NCI-H1436 treated with DMSO at 0.1 percent for 48 hours (cell line): Measurements from ENCODE around the gene PPFIA3.
"Not testable (repeated sequence)": the region's sequence is repeated elsewhere in the genome, so short reads cannot be mapped to it uniquely, and the experiment has no call there.

Experiments
- DNase-seq: peaks from one replicate; lab custom pipeline; 2025; lab: John Stamatoyannopoulos, UW

PPFIA3 gene

DNA sequence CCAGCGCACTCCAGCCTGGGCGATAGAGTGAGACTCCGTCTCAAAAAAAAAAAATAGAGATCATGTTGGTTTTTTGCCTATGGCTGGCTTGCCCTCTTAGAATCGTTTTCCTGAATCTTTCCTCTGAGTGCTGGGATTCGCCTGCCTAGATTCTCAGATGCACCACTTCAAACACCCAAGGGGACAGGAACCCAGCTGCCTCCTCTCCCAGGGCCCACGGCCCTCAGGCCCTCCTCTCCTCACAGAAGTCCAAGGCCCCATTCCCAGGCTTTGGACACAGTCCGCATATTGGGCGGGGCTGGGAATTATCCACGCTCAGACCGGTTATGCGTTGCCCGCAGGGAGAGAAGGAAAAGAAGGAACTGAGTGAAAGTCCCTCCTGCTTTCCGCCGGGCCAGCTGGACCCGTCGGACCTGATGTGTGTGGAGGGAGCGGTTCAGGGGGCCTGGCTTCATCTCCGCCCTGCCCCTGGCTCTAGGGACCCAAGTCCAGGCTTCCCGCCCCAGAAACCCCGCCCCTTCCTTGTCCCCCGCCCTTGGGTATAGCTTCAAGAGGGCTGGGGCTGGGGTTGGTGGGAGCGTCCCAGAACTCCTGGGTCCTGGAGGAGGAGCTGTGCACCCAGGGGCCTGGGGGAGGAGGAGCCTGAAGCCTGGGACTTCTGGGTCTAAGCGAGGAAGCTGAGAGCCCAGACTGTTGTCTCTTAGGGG, 5.8 kb downstream of the PPFIA3 start:
- DNase-seq: no peak

DNA sequence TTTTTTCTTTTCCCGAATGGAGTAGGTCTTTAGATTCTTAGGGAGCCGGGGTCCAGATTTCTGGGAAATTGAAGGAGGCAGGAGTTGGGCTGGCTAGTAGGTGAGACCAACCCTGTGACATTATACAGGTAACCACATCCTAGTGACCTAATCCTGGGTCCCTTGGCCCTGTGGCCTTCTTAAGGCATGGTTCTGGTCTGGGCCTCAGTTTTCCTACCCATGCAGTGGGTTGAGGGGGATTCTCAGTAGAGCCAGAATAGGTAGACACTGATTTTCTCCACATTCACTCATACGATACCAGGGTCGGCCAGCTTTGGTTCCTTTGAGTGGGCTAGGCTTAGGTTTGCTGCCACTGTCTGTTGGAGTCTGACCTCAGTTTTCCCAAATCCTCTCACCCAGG, 7.2 kb downstream of the PPFIA3 start:
- no peak for DNase-seq

DNA sequence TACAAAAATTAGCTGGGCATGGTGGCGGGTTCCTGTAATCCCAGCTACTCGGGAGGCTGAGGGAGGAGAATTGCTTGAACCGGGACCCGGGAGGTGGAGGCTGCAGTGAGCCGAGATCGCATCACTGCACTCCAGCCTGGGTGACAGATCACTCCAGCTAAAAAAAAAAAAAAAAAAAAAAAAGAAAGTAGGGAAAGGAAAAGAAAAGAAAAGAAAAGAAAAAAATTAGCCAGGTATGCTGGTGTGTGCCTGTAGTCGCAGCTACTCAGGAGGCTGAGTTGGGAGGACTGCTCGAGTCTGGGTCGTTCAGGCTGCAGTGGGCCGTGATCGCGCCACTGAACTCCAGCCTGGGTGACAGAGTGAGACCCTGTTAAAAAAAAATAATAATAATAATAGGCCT, 7.9 kb downstream of the PPFIA3 start:
- not testable (repeated sequence) for DNase-seq

DNA sequence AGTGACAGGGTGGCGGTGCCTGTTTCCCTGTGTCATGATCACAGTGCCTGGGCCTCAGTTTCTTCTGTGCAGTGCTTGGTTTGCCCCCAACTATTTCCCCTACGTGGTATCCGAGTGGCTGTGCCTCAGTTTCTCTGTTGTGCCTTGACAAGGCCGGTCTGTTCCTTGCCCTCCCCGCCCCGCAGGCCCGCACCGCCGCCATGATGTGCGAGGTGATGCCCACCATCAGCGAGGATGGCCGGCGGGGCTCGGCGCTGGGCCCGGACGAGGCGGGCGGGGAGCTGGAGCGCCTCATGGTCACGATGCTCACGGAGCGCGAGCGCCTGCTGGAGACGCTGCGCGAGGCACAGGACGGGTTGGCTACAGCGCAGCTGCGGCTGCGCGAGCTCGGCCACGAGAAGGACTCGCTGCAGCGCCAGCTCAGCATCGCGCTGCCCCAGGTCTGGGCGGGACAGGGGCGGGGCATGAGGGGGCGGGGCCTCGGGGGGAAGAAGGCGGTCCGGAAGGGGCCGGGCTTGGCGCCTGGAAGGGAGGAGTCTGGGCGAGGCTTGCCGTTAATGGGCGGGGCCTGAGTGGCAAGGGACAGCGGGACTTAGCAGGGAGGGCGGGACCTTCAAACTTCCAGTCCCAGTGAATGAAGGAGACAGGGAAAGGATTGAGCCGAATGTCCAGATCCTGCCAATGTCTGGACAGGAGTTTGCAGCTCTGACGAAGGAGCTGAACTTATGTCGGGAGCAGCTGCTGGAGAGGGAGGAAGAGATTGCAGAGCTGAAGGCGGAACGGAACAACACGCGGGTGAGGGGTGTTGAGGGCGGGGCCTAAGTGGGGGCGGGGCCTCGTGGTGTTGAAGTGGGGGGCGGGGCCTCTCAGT, 8.6 kb downstream of the PPFIA3 start:
- no peak for DNase-seq

DNA sequence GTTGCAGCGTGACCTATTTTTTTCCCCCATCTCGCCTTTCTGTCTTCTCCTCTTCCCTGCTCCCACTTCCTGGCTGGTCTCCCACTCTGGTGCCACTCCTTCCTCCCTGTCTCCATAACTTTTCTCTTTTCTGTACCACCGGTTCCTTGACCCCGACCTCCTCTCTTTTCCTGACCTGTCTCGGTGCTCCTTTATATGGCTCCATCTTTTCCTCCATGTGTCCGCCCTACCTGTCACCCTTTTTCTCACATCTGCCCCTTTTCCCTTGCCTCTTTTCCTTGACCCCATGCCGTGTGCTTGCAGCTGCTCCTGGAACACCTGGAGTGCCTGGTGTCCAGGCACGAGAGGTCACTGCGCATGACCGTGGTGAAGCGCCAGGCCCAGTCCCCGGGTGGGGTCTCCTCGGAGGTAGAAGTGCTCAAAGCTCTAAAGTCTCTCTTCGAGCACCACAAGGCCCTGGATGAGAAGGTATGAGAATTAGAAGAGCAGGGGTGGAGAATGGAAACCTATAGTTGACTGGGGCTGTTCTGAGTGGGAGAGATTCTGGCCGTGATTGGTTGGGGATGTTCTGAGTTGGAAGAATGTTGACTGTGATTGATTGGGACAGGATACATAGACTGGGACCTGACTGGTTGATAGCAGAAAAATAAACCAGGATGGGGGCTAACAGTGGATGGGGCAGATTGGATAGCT, 9.3 kb downstream of the PPFIA3 start:
- no peak for DNase-seq

DNA sequence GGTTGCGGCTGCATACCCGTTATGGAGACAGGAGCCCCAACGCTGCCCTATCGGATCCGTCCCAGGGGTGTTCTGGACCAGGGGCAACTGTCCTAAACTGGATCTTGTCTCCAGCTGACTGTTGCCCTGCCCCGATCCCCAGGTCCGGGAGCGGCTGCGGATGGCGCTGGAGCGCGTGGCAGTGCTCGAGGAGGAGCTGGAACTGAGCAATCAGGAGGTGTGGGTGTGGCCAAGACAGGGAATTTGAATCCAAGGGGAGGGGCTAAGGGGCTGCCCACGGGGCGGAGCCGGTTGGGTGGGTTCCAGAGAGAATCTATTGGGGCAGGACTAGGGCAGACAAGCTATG, 9.9 kb downstream of the PPFIA3 start:
- no peak for DNase-seq

DNA sequence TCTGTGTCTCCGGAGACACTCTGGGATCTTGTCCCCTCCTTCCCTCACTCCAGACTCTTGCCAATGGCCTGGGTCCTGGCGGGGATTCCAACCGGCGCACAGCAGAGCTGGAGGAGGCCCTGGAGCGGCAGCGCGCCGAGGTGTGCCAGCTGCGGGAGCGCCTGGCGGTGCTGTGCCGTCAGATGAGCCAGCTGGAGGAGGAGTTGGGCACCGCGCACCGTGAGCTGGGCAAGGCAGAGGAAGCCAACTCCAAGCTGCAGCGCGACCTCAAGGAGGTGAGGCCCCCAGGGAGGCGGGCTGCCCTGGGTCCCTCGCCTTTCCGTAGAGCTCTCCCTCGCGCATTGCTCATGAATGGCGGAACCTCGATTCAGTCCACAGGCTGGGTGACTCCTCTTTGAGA, 11.0 kb downstream of the PPFIA3 start:
- DNase-seq: no peak

DNA sequence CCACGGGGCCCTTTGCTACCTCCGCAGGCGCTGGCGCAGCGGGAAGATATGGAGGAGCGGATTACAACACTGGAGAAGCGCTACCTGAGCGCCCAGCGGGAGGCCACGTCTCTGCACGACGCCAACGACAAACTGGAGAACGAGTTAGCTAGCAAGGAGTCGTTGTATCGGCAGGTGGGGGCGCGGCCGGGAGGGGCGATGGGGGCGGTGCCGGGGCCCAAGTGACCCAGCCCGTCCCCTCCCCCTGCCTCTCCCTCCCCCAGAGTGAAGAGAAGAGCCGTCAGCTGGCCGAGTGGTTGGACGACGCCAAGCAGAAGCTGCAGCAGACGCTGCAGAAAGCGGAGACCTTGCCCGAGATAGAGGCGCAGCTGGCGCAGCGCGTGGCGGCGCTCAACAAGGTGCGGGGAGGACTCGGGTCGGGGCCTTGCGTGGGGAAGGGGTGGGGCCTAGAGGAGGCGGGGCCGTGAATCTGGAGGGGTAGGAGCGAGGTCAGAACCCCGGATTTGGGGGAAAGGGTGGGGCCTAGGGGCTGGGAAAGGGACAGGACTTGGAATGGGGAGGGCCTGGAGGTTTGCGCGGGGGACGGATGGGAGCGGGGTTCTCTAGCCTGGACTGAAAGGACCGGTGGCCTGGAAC, 13.7 kb downstream of the PPFIA3 start:
- no peak for DNase-seq

DNA sequence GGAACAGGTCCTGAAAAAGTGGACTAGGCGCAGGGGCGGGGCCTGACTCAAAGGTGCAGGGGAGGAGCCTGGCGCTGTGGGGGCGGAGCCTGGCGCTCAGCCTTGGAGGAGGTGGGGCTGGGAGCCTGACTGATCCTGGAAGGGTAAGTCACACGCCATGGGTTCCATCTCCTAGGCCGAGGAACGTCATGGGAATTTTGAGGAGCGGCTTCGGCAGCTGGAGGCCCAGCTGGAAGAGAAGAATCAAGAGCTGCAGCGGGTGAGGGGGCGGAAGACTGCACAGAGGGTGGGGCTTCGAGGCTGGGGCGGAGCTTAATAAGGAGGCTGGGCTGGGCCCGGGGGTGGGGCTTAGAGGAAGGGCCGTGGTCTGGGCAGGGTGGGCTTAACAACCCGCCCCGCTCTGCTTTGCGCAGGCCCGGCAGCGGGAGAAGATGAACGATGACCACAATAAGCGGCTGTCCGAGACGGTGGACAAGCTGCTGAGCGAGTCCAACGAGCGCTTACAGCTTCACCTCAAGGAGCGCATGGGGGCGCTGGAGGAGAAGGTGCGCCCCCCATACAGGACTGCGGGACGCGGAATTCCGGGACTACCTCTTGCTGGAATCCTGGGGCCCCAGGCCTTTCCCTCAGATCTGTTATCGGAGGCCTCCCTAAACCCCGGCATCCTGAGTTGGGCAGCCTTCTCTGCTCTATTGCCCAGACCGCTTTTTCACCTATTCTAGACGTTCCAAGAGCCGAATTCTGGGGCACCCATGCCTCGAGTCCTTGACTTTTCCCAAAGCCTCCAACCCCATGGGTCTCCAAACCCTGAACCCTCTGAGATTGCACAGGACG, 14.5 kb downstream of the PPFIA3 start:
- DNase-seq: no peak

DNA sequence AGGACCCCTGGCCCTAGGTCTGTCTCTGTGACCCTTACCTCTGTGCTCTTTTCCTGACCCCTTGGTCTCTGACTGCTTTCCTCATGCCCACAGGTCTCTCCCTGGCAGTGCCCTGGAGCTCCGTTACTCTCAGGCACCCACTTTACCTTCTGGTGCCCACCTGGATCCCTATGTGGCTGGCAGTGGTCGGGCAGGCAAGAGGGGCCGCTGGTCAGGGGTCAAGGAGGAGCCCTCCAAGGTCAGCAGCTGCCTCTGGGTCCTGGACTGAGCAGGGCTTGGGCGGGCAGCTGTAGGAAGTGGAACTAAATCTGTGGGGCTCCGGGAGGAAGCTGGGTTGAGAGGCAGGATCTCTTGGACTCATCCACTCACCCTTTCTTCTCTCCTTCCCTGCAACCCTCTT, 16.3 kb downstream of the PPFIA3 start:
- DNase-seq: no peak

DNA sequence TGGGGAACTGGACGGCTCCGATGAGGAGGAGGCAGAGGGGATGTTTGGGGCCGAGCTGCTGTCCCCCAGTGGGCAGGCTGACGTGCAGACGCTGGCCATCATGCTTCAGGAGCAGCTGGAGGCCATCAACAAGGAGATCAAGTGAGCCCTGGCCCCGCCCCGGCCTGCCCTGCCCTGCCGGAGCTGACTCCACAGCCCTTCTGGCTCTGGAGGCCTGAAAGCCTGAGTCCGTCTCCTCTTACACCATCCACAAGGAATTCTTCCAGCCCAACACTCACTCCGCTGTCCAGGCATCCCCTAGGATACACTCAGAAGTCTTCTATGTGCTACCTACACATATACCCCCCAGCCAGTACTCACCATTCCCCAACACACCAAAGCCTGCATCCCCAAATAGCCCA, 17.4 kb downstream of the PPFIA3 start:
- no peak for DNase-seq

DNA sequence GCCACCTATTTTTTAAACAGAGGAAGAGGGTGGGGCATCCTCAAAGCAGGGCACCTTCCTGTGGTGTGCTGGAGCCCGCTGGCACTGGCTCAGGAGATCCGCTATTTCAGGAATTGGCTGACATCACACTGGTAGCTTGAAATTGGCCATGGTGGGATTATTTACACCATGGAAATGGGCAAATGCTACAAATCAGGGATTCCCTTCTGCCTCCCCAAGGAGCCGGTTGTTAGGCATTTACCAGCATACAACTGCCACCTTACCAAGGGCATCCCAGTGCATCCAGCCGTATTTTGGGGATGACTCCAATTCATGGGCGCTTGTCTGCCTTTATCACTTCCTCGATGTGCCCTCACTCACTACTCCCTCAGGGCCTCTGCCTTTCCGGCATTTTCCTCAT, 21.6 kb downstream of the PPFIA3 start:
- no peak for DNase-seq

DNA sequence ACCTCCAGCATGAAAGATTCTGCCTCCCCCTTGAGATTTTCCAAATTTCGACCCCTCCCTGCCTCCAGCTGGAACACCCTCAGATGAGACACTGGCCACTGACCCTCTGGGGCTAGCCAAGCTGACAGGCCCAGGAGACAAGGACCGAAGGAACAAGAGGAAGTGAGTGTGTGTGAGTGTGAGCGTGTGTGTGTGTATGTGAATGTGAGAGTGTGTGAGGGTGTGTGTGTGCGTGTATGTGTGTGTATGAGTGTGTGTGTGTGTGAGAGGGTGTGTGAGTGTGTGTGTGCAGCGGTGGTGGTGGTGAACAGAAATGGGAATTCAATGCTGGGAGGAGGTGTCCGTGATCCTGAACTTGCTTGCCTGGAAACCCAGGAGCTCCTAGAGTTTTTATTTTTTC, 22.0 kb downstream of the PPFIA3 start:
- no peak for DNase-seq

DNA sequence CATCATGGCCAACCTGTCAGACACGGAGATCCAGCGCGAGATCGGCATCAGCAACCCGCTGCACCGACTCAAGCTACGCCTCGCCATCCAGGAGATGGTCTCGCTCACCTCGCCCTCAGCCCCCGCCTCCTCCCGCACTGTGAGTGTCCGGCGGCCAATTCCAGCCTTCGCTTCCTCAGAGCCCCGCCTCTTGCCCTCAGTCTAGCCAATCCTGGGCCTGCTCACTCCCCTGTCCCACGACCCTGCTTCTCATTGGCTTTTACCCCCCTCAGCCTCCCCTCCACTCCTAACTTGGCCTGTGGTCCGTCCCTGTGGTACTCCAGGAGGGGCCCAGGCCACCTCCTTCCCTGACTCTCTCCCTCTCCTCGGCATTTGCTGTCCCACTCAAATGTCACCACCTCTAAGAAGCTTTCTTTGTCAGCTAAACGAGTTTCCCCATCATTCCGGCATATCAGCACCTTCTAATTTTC, 23.6 kb downstream of the PPFIA3 start:
- DNase-seq: no peak

DNA sequence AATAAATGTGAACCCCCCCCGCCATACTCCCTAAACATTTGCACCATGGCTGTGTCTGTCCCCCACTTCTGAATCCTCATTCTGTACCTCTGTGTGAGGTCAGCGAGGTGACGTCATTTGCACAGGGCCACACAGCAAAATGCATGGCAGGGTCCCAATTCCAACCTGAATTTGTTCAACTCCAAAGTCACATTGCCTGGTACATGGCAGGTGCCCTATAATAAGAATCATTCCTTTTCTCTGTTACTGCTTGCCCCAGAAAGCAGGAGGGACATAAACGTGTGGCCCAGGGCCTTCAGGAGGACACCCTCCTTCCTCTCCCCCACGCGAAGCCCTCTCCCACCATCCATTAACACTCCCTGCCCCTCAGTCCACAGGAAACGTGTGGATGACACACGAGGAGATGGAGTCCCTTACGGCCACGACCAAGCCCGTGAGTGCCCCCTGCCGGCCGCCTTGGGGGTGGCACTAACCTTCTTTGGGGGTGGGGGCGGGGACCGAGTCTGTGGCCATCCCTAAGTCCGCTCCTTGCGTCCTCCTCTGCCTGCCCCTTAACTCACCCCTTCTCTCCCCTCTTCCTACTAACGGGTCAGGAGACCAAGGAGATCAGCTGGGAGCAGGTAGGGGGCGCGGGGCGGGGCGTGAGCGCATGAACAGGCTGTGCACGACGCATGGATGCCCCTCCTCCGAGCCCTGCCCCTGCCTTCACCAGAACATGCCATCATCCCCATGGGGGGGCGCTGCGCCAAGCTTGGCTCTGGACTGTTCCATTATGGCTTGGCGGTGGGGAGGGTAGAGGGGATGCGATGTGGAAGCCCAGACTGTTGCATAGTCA, 26.4 kb downstream of the PPFIA3 start:
- no peak for DNase-seq

DNA sequence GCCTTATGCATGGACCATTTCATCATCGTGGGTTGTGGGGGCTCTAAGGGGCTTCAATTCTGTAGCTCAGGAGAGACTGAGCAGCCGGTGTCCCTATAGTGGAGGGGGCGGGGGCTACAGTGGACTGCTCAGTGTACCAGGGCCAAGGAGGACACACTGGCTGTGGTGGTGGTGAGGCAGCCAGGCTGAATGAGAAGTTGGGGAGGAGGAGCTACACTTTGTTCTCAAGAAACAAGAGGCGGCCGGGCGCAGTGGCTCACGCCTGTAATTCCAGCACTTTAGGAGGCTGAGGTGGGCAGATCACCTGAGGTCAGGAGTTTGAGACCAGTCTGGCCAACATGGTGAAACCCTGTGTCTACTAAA, 27.0 kb downstream of the PPFIA3 start:
- not testable (repeated sequence) for DNase-seq

DNA sequence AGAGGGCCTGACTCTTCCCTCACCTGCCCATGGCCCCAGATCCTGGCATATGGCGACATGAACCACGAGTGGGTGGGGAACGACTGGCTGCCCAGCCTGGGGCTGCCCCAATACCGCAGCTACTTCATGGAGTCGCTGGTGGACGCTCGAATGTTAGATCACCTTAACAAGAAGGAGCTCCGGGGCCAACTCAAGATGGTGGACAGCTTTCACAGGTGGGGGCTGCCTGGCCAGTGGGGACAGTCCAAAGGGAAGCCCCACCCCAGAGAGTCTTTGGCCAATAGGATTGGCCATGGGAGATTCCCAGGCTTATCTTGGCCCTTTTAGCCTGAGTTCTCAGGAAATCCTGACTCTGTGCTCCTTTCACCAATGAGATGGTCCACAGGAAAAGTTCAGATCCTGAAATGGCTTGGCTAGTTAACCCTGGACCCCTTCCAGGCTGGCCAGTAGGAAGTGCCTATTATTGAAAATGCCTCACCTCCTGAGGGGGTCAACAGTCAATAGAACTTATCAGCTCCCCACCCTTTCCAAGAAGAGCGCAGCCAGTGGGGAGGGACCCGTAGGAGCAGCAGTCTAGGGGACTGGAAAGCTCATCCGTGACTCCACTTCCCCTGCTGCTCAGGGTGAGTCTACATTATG, 28.8 kb downstream of the PPFIA3 start:
- DNase-seq: no peak

DNA sequence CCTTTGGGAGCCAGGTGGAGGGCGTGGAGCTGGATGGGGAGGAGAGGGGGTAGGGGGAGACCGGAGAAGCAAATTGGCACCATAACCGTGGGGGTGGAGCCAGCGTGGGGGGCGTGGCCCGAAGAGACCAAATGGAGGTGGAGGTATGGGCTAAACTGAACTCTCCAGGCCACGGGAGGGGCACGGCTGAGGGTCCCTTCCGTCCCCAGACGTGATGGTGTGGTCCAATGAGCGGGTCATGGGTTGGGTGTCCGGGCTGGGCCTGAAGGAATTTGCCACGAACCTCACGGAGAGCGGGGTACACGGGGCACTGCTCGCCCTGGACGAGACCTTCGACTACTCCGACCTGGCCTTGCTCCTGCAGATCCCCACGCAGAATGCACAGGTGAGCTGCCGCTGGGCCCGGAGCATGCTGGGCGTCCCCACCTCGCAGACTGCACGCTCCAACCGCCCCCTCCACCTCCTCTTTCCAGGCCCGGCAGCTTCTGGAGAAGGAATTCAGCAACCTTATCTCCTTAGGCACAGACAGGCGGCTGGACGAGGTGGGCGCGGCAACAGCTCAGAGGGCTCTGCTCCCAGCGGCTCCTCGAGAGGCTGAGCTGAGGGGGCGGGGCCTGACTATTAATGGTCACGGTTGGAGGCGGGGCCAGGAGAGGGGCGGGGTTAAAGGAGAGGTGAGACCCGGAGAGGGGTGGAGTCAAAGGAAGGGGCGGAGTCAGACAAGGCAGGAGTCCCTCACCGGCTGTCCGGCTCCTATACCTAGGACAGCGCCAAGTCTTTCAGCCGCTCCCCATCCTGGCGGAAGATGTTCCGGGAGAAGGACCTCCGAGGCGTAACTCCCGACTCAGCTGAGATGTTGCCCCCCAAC, 29.7 kb downstream of the PPFIA3 start:
- no peak for DNase-seq

DNA sequence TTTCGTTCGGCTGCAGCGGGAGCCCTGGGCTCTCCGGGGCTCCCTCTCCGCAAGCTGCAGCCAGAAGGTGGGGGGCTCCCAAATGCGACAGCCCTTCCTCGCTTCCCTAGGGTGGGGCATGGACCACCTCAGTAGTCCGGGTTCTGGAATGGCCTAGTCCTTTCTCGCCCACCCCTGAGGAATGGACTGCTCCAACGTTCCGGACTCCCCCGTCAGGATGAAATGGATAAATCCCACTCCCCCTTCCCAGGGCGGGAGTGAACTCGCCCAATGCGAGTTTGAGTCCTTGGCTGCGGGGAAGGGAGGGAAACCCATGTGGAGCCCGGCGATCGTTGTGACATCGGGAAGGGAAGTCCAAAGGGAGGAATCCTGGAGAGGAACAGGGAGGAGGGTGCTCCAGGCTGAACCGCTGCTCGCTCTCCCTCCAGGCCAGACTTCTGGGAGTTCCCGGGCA, 30.3 kb downstream of the PPFIA3 start:
- no peak for DNase-seq
